ENCODE results near the gene GPHA2.

GPHA2 gene

GRCh38 chr11:64905516-64906313, 30.0 kb downstream of the GPHA2 start:
- H3K27me3 ChIP-seq (ENCODE audit: control insufficient read depth, low read length) = no peaks in the 10 kb centered on the region
- H3F3A ChIP-seq (ENCODE audit: control insufficient read depth, insufficient read depth) = no peaks in the 10 kb centered on the region
- H3K4me3 ChIP-seq (ENCODE audit: low read length) = no peak overlapping the region
- no peaks in the 10 kb centered on the region for H4K20me1 ChIP-seq (ENCODE audit: control insufficient read depth, insufficient read depth, low read depth, low read length)
- H3K36me3 ChIP-seq (ENCODE audit: control insufficient read depth, low read length) = peaks cover 55% of the 10 kb centered on the region
- H3K9me2 ChIP-seq (replicated peaks; ENCODE audit: control insufficient read depth, low read length) = no peaks in the 10 kb centered on the region
- H3K79me2 ChIP-seq (ENCODE audit: control insufficient read depth, low read length) = no peaks in the 10 kb centered on the region
- H3K9me3 ChIP-seq (ENCODE audit: control insufficient read depth, insufficient read depth, low read length) = no peaks in the 10 kb centered on the region
- H3K27ac ChIP-seq (ENCODE audit: low read depth, low read length) = no peak overlapping the region
- no peaks in the 10 kb centered on the region for H3K4me1 ChIP-seq (ENCODE audit: control insufficient read depth, low read length)
- no peak overlapping the region for H3K4me2 ChIP-seq (ENCODE audit: low read length)
- no peak for TF ChIP-seq EZH2phosphoT487 (IDR thresholded peaks at IDR 0.05; ENCODE audit: borderline replicate concordance, low read length)
- no peak for TF ChIP-seq CTCF (IDR thresholded peaks at IDR 0.05; ENCODE audit: low read depth, low read length, poor library complexity, severe bottlenecking)

GRCh38 chr11:64903291-64903833, 32.3 kb downstream of the GPHA2 start:
- H4K20me1 ChIP-seq (ENCODE audit: control insufficient read depth, insufficient read depth, low read depth, low read length) = no peaks in the 10 kb centered on the region
- H3K36me3 ChIP-seq (ENCODE audit: control insufficient read depth, low read length) = peaks cover 40% of the 10 kb centered on the region
- H3K9me3 ChIP-seq (ENCODE audit: control insufficient read depth, insufficient read depth, low read length) = no peaks in the 10 kb centered on the region
- H3K4me3 ChIP-seq (ENCODE audit: low read length) = no peak overlapping the region
- no peaks in the 10 kb centered on the region for H3K27me3 ChIP-seq (ENCODE audit: control insufficient read depth, low read length)
- H3F3A ChIP-seq (ENCODE audit: control insufficient read depth, insufficient read depth) = no peaks in the 10 kb centered on the region
- H3K4me1 ChIP-seq (ENCODE audit: control insufficient read depth, low read length) = no peaks in the 10 kb centered on the region
- no peaks in the 10 kb centered on the region for H3K79me2 ChIP-seq (ENCODE audit: control insufficient read depth, low read length)
- no peak overlapping the region for H3K27ac ChIP-seq (ENCODE audit: low read depth, low read length)
- no peak overlapping the region for H3K4me2 ChIP-seq (ENCODE audit: low read length)
- H3K9me2 ChIP-seq (replicated peaks; ENCODE audit: control insufficient read depth, low read length) = no peaks in the 10 kb centered on the region
- TF ChIP-seq CTCF (IDR thresholded peaks at IDR 0.05; ENCODE audit: low read depth, low read length, poor library complexity, severe bottlenecking) (no peak), EZH2phosphoT487 (IDR thresholded peaks at IDR 0.05; ENCODE audit: borderline replicate concordance, low read length) (no peak)

GRCh38 chr11:64902102-64902900, 33.4 kb downstream of the GPHA2 start:
- Histone ChIP-seq H3K4me2 (ENCODE audit: low read length) (no peak overlapping the region), H3K9me3 (ENCODE audit: control insufficient read depth, insufficient read depth, low read length) (no peaks in the 10 kb centered on the region), H3K4me3 (ENCODE audit: low read length) (no peak overlapping the region), H3K27me3 (ENCODE audit: control insufficient read depth, low read length) (no peaks in the 10 kb centered on the region), H3K4me1 (ENCODE audit: control insufficient read depth, low read length) (no peaks in the 10 kb centered on the region), H4K20me1 (ENCODE audit: control insufficient read depth, insufficient read depth, low read depth, low read length) (no peaks in the 10 kb centered on the region), H3K79me2 (ENCODE audit: control insufficient read depth, low read length) (no peaks in the 10 kb centered on the region), H3K9me2 (replicated peaks; ENCODE audit: control insufficient read depth, low read length) (no peaks in the 10 kb centered on the region), H3K36me3 (ENCODE audit: control insufficient read depth, low read length) (peaks cover 39% of the 10 kb centered on the region), H3F3A (ENCODE audit: control insufficient read depth, insufficient read depth) (no peaks in the 10 kb centered on the region), H3K27ac (ENCODE audit: low read depth, low read length) (no peak overlapping the region)
- no peak for TF ChIP-seq CTCF (IDR thresholded peaks at IDR 0.05; ENCODE audit: low read depth, low read length, poor library complexity, severe bottlenecking)
- no peak for TF ChIP-seq EZH2phosphoT487 (IDR thresholded peaks at IDR 0.05; ENCODE audit: borderline replicate concordance, low read length)
